Bronchial epithelial cell (primary cell): ENCODE measurements around the gene SLC23A3. TPM values are rescaled to one million over a fixed set of nuclear protein-coding genes. Genes with fewer than 3 reads are reported as not detected.

Experiments
- DNase-seq: peaks from one replicate; pipeline ENCODE4 v3.0.0-alpha.2; 2010; ENCODE audit warnings: low read depth
- FAIRE-seq: peaks from 2 replicates; lab custom pipeline; 2011; peaks lifted over from hg19 to GRCh38; lab: Jason Lieb, UNC
- H3K27me3 ChIP-seq: 2 replicates; pipeline ENCODE4 v1.5.1; 2011; ENCODE audit warnings: low read length; ENCODE audit not compliant: control insufficient read depth, insufficient read depth
- H3K36me3 ChIP-seq: 2 replicates; pipeline ENCODE4 v1.5.1; 2011; ENCODE audit warnings: low read length; ENCODE audit not compliant: control insufficient read depth, insufficient read depth
- H3K4me3 ChIP-seq: 2 replicates; pipeline ENCODE4 v1.5.1; 2011; ENCODE audit warnings: mild to moderate bottlenecking, low read depth, low read length, control low read depth
- total RNA-seq: library from RNA; depleted of rRNA; stranded (reverse); fragments of >200 nt; gene quantifications from 2 replicates; pipeline ENCODE4 v1.2.1, GENCODE V29; 2014
- TF ChIP-seq, protein P1 (sequence below): IDR thresholded peaks from 2 replicates; pipeline ENCODE4 v1.5.1; 2011; ENCODE audit warnings: mild to moderate bottlenecking, moderate library complexity, low read length, control low read depth, inconsistent platforms; ENCODE audit not compliant: insufficient read depth, severe bottlenecking

SLC23A3 gene
- total RNA-seq, 1 donor from 2014 or later, result 1.3 TPM

DNA sequence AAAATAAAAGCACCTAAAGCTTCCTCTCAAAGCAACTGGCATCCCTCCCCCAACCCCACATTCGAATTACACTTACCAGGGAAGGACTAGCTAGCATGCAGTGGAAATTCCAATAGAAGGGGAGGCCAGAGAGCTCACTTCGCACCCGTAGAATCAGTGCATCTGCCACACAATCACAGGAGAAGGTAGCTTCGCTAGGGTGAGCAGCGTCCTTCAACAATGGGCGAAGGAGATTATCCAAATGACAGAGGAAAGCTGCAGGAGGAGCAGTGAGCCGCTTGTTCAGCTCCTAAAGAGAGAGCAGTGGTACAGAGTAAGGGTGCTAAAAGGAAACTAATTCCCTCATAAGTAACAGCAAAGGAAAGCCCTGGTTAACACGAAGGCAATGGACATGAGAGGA lies 12.4 kb downstream of the SLC23A3 start:
- H3K4me3 ChIP-seq, result no peak overlapping the region
- TF ChIP-seq, protein P1, sequence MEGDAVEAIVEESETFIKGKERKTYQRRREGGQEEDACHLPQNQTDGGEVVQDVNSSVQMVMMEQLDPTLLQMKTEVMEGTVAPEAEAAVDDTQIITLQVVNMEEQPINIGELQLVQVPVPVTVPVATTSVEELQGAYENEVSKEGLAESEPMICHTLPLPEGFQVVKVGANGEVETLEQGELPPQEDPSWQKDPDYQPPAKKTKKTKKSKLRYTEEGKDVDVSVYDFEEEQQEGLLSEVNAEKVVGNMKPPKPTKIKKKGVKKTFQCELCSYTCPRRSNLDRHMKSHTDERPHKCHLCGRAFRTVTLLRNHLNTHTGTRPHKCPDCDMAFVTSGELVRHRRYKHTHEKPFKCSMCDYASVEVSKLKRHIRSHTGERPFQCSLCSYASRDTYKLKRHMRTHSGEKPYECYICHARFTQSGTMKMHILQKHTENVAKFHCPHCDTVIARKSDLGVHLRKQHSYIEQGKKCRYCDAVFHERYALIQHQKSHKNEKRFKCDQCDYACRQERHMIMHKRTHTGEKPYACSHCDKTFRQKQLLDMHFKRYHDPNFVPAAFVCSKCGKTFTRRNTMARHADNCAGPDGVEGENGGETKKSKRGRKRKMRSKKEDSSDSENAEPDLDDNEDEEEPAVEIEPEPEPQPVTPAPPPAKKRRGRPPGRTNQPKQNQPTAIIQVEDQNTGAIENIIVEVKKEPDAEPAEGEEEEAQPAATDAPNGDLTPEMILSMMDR, result no peak
- DNase-seq, result no peak
- no peaks in the 10 kb centered on the region for H3K36me3 ChIP-seq
- FAIRE-seq, result no peak
- H3K27me3 ChIP-seq, result no peaks in the 10 kb centered on the region

- Histone ChIP-seq H3K27me3 (no peaks in the 10 kb centered on the region), H3K36me3 (no peaks in the 10 kb centered on the region), H3K4me3 (no peak overlapping the region)
- FAIRE-seq (no peak), DNase-seq (peak; percentile 59)
- TF ChIP-seq, protein P1, result peak; percentile 29
These were observed 14.7 kb downstream of the SLC23A3 start for GRCh38 chr2:219155054-219155644.

DNA sequence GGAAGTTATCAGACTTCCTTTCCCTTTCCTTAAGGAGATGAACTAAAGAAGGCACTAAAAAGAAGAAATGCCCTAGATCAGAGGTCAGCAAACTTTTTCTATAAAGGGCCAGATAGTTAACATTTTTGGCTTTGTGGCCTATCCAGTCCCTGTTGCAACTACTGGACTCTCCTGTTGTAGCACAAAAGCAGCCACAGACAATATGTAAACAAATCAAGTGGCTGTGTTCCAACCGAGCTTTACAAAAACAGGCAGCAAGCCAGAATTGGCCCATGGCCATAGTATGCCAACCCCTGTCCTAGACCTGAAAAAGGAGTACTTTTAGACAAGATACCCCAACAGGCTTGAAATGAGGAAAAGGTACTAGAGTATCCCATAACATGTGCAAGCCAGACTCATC lies 20.2 kb downstream of the SLC23A3 start:
- Histone ChIP-seq H3K27me3 (no peaks in the 10 kb centered on the region), H3K4me3 (no peak overlapping the region), H3K36me3 (peaks cover 2% of the 10 kb centered on the region)
- FAIRE-seq, result no peak
- DNase-seq, result no peak
- TF ChIP-seq, protein P1, result no peak

DNA sequence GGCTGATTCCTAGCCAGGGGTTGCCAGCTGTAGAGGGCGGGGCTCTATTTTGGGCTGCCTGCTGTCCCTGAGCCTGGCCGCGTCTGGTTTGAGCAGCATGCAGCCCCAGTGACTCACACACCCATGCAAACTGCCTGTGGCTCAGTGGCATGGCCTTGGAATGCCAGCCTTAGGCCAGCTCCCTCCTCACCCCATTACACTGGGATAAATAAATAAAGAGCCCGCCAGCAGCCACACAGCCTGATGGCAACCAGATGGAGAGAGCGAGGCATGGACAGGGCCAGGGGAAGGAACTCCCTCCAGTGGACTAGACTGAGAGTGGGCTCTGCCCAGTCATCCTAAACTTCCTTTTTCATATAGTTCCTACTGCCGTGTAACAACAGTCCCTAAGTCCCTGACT lies 27.5 kb downstream of the SLC23A3 start:
- FAIRE-seq (no peak), DNase-seq (peak; percentile 33)
- no peak overlapping the region for H3K4me3 ChIP-seq
- TF ChIP-seq, protein P1, result no peak
- no peaks in the 10 kb centered on the region for H3K27me3 ChIP-seq
- H3K36me3 ChIP-seq, result peaks cover 2% of the 10 kb centered on the region

GRCh38 chr2:219140722-219141121 lies 29.1 kb downstream of the SLC23A3 start:
- Histone ChIP-seq H3K27me3 (no peaks in the 10 kb centered on the region), H3K4me3 (no peak overlapping the region), H3K36me3 (peaks cover 2% of the 10 kb centered on the region)
- no peak for FAIRE-seq
- DNase-seq, result no peak
- TF ChIP-seq, protein P1, result no peak

- TF ChIP-seq, protein P1, result no peak
- DNase-seq (no peak), FAIRE-seq (no peak)
- H3K27me3 ChIP-seq, result no peaks in the 10 kb centered on the region
- no peaks in the 10 kb centered on the region for H3K36me3 ChIP-seq
- H3K4me3 ChIP-seq, result no peak overlapping the region
These were observed 35.9 kb downstream of the SLC23A3 start for GRCh38 chr2:219133976-219134375.
